Neural crest cell (in vitro differentiated cells): ENCODE measurements around the gene DIP2C. TPM values are rescaled to one million over a fixed set of nuclear protein-coding genes. Genes with fewer than 3 reads are reported as not detected.
A peak's percentile ranks its signal among the peaks of the same experiment; 100 is the strongest.

Experiments used
- DNase-seq: peaks from one replicate; pipeline ENCODE4 v3.0.0; 2021; ENCODE audit warnings: low read depth, mixed read lengths, low spot score
- H3K27ac Mint-ChIP-seq: one replicate; pipeline ENCODE4 v1.8.0; 2021; ENCODE audit warnings: mild to moderate bottlenecking, mixed read lengths; ENCODE audit not compliant: unreplicated experiment
- H3K27me3 Mint-ChIP-seq: 2 replicates; pipeline ENCODE4 v1.8.0; 2021; ENCODE audit warnings: low read depth, mild to moderate bottlenecking, mixed read lengths
- H3K36me3 Mint-ChIP-seq: 2 replicates; pipeline ENCODE4 v1.8.0; 2021; ENCODE audit warnings: low read depth, mild to moderate bottlenecking, mixed read lengths
- H3K4me1 Mint-ChIP-seq: 2 replicates; pipeline ENCODE4 v1.8.0; 2021; ENCODE audit warnings: mixed read lengths
- H3K4me3 Mint-ChIP-seq: one replicate; pipeline ENCODE4 v1.8.0; 2021; ENCODE audit warnings: mild to moderate bottlenecking, mixed read lengths
- H3K9me3 Mint-ChIP-seq: 2 replicates; pipeline ENCODE4 v1.8.0; 2021; ENCODE audit warnings: mixed read lengths
- total RNA-seq: library from RNA; stranded (reverse); gene quantifications from 2 replicates; pipeline ENCODE4 v1.2.1, GENCODE V29; 2021
- TF ChIP-seq, protein P1 (sequence below): fragments of 200-600 bp; sonication (generic); conservative IDR thresholded peaks from 2 replicates; pipeline ENCODE4 v1.5.0; 2021; ENCODE audit warnings: antibody characterized with exemption, mild to moderate bottlenecking

DIP2C gene
- total RNA-seq, 1 donor from 2014 or later, result 21.7 TPM

DNA sequence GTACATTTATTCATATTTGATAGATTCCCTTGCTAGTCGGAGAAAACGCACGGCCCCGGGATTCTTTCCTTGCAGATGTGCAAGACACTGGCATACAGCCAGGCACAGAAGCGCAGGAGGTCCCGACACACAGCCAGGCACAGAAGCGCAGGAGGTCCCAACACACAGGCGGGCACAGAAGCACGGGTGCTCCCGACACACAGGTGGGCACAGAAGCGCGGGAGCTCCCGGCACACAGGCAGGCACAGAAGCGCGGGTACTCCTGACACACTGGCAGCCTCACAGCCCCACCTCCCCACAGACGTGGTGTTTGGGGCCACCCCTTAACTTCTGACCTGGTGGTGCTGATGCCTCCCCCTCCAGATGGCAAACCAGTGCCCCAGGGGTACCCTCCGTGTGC is 316.9 kb downstream of the DIP2C start:
- TF ChIP-seq, protein P1, sequence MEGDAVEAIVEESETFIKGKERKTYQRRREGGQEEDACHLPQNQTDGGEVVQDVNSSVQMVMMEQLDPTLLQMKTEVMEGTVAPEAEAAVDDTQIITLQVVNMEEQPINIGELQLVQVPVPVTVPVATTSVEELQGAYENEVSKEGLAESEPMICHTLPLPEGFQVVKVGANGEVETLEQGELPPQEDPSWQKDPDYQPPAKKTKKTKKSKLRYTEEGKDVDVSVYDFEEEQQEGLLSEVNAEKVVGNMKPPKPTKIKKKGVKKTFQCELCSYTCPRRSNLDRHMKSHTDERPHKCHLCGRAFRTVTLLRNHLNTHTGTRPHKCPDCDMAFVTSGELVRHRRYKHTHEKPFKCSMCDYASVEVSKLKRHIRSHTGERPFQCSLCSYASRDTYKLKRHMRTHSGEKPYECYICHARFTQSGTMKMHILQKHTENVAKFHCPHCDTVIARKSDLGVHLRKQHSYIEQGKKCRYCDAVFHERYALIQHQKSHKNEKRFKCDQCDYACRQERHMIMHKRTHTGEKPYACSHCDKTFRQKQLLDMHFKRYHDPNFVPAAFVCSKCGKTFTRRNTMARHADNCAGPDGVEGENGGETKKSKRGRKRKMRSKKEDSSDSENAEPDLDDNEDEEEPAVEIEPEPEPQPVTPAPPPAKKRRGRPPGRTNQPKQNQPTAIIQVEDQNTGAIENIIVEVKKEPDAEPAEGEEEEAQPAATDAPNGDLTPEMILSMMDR, result no peak

DNA sequence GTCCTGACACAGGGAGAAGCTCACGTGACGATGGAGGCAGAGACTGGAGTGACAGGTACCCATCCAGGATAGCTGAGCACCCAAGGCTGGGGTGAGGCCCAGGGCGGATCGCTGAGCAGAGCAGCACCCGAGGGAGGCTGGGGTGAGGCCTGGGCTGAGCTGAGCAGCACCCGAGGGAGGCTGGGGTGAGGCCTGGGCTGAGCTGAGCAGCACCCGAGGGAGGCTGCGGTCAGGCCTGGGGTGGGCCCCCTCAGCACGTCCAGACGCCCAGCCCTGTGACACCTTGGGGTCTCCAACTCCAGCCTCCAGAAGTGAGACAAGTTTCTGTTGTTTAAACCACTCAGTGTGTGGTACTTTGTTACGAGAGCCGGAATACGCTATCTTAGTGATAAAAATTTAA is 318.0 kb downstream of the DIP2C start:
- TF ChIP-seq, protein P1, result no peak
- no peaks in the 10 kb centered on the region for H3K27me3 Mint-ChIP-seq
- H3K36me3 Mint-ChIP-seq, result peaks cover 12% of the 10 kb centered on the region
- H3K4me1 Mint-ChIP-seq, result peaks cover 23% of the 10 kb centered on the region
- DNase-seq, result no peak
- no peak overlapping the region for H3K27ac Mint-ChIP-seq
- no peaks in the 10 kb centered on the region for H3K9me3 Mint-ChIP-seq
- no peak overlapping the region for H3K4me3 Mint-ChIP-seq

More for the DNA sequence above, 316.9 kb downstream of the DIP2C start:
- Mint-ChIP-seq H3K9me3 (no peaks in the 10 kb centered on the region), H3K4me1 (peaks cover 23% of the 10 kb centered on the region), H3K27me3 (no peaks in the 10 kb centered on the region), H3K4me3 (no peak overlapping the region), H3K27ac (peak overlapping the region; percentile 75), H3K36me3 (peaks cover 12% of the 10 kb centered on the region)
- no peak for DNase-seq

DNA sequence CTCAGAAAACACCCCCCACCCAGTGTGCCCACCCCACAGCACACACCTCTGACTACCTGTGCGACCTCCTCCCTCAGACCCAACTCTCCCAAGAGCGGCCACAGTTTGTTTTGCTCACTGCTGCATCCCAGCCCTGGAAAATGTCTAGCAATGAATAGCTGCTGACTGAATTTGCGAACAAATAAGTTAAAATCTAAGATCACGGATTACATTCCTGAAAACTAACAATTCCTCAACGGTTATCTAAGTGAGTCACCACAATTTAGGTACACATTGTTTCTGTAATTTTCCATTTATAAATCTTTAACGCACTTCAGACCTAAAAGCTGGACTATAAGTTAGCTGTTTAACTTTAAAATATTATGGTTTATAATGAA is 319.0 kb downstream of the DIP2C start:
- TF ChIP-seq, protein P1, result no peak
- Mint-ChIP-seq H3K4me1 (peaks cover 23% of the 10 kb centered on the region), H3K9me3 (no peaks in the 10 kb centered on the region), H3K36me3 (peaks cover 11% of the 10 kb centered on the region), H3K27me3 (no peaks in the 10 kb centered on the region), H3K27ac (peak overlapping the region; percentile 88), H3K4me3 (no peak overlapping the region)
- DNase-seq, result no peak

DNA sequence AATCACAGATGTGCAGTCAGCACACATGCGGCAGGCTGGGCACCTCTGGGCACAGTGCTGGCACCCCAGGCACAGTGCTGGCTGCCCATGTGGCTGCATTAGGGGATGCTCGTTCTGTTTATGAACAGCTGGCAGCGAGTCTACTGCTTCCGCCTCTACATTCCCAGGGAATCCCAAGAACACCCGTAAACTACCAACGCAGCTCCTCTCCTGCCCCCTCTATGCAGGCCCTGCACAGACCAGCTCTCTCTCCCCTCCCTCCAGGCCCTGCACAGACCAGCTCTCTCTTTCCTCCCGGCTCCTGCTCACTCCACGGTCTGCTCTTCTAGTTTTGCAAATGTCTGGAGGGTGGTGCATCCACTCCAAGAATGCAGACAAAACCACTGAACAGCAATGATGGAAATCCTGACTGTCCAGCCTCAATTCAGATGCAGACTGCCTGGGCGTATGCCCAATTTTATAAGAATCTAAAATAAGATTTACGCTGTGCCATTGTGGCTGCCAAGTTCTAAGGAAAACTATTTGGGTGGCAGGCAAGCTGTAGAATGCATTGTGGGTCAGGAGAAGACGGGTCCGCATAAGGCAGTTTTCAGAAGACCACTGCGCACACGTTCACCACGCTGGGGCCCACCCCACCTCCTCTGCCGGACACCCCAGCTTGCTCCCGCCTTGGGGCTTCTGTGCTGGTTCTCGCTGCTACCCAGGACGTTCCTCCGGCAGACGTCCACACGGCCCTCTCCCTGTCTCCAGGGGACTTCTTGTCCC is 319.6 kb downstream of the DIP2C start:
- Mint-ChIP-seq H3K4me3 (no peak overlapping the region), H3K27ac (peak overlapping the region; percentile 84)

DNA sequence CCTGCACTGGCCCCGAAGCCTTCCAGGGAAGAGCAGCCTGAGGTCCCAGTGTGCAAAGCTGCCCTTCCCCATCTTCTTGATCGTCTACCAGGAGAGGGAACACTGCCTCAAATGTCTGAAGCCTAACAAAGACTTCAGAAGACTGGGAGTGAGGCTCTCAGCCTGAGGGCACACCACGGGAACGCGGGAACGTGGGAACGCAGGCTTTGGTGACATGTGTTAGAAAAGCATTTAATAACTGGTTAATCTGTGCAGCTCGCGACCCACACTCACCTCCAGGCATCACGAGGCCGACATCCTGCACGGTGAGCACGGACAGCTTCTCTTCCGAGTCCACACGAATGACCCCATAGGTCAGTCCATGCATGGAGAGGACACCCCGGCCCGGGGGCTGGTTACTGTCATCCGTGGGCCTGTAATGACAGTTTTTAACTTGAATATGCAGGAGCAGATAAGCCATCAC is 320.2 kb downstream of the DIP2C start:
- peaks cover 7% of the 10 kb centered on the region for H3K36me3 Mint-ChIP-seq
- no peaks in the 10 kb centered on the region for H3K9me3 Mint-ChIP-seq
- no peak for DNase-seq
- no peak overlapping the region for H3K4me3 Mint-ChIP-seq
- H3K4me1 Mint-ChIP-seq, result peaks cover 23% of the 10 kb centered on the region
- H3K27me3 Mint-ChIP-seq, result no peaks in the 10 kb centered on the region
- TF ChIP-seq, protein P1, result no peak
- H3K27ac Mint-ChIP-seq, result peak overlapping the region; percentile 84

More for the DNA sequence above, 319.6 kb downstream of the DIP2C start:
- no peaks in the 10 kb centered on the region for H3K9me3 Mint-ChIP-seq
- H3K36me3 Mint-ChIP-seq, result peaks cover 7% of the 10 kb centered on the region
- no peak for DNase-seq
- peaks cover 23% of the 10 kb centered on the region for H3K4me1 Mint-ChIP-seq
- no peaks in the 10 kb centered on the region for H3K27me3 Mint-ChIP-seq
- TF ChIP-seq, protein P1, result no peak
